IPS DF 4.7 (cell line): Measurements from ENCODE around the gene AK1.

Experiments
- DNase-seq: peaks from one replicate; pipeline ENCODE4 v3.0.0-alpha.2; 2013; ENCODE audit warnings: low spot score; ENCODE audit errors: extremely low read depth

The AK1 gene

GRCh38 chr9:127909839-127910273, 32.4 kb upstream of the AK1 start:
- DNase-seq: no peak

DNA sequence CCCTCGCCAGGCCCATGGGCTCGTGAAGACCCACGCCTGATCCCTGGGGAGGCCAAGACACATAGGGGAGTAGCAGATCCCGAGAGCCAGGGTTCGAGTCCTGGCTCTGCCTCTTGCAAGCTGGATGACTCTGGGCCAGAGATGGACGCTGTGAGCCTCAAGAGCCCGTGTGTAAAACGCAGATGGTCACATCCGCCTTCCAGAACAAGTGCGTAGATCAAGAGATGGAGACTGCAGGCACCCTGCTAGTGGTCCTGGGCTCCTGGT, 31.1 kb upstream of the AK1 start:
- DNase-seq: no peak

DNA sequence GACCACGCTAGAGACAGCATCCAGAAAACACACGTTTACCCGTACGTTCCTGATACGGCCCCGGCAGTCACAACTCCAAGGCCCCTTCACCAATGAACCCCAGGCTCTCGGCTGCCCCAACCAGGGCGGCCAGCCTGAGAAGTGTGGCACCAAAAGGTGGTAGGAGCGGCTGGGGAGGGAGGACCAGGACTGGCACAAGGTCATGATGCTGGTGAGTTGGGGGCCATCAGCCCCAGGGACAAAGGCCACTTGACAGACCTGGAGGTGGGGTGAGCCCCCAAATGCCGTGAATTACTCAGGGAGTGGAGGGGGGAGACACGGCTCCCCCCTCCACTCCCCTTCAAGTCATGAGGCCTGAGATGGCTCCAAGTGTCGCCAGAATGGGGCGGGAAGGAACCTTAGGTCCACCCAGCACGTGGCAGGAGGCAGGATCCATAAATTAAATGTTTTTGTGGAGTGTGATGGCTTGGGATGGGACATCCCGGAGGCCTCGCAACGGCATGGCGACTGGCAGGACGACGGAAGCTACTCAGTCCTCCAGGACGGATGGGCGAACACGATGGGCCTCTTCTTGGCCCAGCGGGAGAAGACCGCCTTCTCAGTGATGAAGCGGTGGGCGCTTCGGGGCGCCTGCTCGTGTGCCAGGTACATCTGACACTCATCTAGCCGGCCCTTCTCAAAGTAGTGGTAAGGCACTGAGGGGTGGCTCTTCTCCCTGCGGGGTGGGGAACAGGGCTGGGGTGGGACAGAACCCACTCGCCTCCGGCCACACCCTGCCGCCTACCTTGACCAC, 30.6 kb upstream of the AK1 start:
- no peak for DNase-seq

GRCh38 chr9:127905788-127906191, 28.3 kb upstream of the AK1 start:
- DNase-seq: no peak

GRCh38 chr9:127905004-127905728, 27.7 kb upstream of the AK1 start:
- no peak for DNase-seq

DNA sequence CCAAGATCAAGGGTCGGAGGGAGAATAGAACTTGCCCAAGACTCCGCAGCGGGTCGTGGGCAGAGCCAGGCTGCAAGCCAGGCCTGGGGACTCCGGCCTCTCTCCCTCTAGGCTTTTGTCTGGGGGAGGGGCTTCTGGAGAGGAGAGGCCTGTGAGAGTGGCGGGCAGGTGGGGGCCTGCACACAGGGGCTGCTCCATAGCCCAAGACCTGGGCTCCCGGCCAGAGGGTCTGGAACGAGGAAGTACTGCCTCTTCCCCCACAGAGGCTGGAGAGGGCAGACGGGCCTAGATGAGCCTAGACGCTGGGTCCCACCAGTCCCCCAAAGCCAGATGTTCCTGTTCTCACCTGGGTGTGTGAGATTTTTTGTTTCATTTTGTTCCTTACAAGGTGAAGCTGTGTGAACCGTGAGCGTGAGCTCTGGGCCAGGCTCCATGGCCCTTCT, 27.1 kb upstream of the AK1 start:
- DNase-seq: no peak

DNA sequence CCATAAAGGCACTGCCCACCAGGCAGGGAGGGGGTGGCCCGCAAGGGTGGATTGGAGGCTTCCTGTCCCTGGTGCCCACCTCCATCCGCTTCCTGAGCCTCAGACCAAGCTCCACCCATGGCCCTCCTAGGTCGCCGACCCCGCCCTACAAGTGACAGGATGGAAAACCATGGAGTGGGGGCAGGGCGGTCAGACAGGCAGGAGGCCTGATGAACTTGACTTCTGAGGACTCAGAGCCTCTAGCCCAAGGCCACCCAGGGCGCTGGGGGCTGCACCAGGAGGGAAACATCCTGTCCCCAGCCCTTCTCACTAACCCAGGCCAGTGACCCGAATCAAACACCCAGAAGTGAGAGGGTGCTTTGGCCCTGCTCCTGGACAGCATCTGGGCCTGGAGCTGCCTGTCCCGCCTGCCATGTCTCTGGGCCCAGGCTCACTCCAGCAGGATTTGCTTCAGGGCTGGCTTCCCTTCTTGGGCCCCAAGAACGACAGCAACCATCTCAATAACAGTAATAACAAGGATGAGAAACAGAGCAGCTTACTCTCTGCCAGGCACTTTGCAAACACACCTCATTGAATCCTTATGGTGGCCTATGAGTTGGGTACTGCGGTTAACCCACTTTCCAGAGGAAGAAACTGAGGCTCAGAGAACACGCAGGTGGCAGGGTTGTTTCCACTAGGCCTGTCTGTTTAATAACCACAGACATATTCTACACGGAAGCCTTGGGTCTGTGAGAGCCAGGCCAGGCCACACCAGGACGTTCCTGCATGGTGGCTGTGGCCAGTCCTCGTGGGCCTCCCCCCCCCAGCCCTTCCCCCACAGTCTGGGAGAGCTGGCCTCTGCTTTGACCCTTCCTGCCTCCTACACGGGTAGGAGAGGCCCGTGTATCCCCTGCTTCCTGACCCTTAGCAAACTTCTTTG, 26.3 kb upstream of the AK1 start:
- DNase-seq: no peak

DNA sequence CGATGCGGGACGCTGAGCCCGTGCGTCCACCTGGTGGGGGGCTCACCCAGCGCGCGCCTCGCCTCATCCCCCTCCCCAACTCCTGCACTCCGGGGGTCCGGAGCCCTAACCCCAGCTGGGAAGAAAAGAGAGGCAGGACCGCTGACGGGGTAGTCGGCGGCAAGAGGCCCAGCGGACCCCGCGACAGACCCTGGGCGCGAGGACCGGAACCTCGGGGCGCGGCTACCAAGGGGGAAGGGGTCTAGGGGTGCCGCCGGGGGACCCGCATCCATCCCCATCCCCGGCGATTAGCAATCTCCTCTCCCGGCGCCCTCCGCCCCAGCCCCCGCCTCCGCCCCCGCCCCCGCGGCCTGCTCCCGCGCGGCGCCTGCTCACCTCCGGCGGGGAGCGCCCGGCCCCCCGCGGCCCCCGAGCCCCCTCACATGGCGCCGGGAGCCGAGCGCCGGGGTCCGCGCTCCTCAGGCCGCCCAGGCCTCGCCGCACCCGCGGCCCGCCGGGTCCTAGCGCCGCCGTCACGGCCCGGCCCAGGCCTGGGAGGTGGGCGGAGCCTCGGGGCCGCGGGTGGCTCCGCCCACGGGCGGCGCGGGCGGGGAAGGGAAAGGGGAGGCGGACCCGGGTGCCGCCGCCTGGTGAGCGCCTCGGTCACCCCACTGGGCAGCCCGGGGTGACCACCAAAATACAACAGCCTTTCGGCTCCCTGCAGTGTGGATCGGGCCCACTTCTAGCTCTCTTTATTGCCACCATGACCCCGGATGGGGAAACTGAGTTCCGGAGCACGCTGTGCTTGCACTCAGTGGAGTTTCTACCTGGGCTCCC, 21.9 kb upstream of the AK1 start, which contains the start of gene ST6GALNAC6:
Gene ST6GALNAC6 (minus strand): TSS at position 476 of the 816 bp plus-strand sequence. CDS start 1,622 bp downstream, outside the sequence.
- no peak for DNase-seq

DNA sequence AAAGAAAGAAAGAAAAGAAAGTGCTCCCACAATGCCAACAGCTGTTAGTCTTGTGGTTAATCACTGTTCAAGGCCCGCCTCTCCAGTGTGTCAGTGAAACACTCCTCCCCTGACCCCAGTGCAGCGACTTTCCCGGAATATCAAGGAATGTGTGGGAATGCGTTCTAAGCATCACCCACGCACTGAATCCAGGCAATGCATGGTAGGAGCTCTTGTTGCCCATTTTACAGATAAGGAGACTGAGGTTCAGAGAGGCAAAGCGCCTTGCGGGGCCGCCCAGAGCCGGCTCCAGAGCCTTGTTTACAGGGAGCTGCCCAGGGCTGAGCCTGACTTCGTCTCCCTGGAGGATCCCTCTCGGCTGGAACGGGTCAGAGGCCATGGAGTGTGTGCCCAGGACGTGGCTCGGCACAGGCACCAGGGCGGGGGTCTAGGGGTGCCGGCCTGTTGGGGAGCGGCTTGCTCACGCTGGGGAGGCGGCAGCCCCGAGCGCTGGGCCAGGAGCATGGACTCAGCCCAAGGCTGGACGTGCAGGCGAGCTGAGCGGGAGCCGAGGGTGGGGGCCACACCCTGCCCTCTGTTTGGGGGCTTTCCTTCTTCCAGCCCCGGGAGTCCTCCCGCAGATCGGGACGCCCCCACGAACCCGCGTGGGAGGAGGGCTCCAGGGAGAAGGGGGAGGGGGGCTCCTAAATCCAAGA, 21.1 kb upstream of the AK1 start:
- DNase-seq: no peak

GRCh38 chr9:127897193-127897692, 19.8 kb upstream of the AK1 start:
- DNase-seq: no peak

DNA sequence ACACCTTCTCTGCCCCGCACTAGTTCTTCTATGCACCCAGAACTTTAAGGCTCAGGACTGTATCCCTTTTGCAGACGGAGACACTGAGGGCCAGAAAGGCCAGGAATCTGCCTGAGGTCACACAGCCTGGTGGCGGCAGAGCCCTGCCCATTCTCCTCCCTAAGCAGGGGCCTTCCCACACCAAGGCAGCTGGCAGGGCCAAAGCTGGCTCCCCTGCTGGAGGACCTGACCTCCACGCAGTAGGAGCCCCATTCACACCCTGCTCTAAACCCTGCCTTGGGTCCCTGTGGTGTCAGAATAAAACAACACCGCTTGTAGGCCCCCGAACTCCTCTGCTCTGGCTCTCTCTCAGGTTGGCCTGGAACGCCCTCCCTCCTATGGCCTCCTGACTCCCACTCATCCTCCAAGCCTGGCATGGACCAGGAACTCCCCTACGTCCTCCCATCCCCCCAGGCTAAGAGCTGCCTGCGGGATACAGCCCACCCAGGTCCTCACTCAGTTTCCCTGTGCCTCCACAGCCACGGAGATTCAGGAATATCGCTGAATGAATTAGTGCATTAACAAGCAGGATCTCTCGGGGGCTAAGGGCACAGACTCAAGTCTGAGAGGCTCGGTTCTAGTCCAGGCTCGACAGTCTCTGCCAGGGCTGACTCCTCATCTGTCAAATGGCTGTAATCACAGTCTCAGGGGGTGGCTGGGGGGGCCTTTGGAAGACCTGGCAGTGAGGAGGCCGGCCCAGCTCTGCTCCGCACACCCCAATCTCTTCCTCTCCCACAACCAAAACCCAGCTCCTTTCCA, 19.1 kb upstream of the AK1 start:
- DNase-seq: no peak

DNA sequence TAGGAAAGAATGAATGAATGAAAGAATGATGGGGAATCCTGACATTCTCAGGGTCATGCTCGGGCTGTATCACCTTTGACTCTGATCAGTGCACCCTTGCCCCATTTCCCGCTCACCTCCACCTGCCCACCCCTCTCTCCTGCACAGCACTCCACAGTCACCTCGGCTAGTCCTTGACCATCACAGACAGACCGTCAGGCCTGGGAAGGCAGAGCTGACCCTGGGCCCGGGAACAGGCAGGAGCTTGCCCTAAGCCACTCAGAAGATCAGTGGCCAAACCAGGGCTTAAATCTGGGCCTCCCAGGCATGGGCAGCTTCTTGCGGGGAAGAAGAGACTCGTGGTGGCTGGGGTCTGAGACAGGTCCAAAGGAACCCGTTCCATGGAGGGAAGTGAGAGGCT, 18.3 kb upstream of the AK1 start:
- no peak for DNase-seq

- DNase-seq: no peak
These were observed 15.9 kb upstream of the AK1 start for GRCh38 chr9:127893392-127893791.

- no peak for DNase-seq
These were observed 15.4 kb upstream of the AK1 start for GRCh38 chr9:127892831-127893230.

GRCh38 chr9:127890053-127890452, 12.6 kb upstream of the AK1 start:
- no peak for DNase-seq

- no peak for DNase-seq
These were observed 10.3 kb upstream of the AK1 start for GRCh38 chr9:127887792-127888191.

- no peak for DNase-seq
These were observed 9.0 kb upstream of the AK1 start for GRCh38 chr9:127886401-127886972.

- DNase-seq: no peak
These were observed 8.2 kb upstream of the AK1 start for GRCh38 chr9:127885508-127886281.
